8988T (cell line): Measurements from ENCODE around the gene IKBKG.
"Not testable (repeated sequence)": the region's sequence is repeated elsewhere in the genome, so short reads cannot be mapped to it uniquely, and the experiment has no call there.

Source experiments
- DNase-seq: peaks from one replicate; pipeline ENCODE4 v3.0.0; 2011

The IKBKG gene

DNA sequence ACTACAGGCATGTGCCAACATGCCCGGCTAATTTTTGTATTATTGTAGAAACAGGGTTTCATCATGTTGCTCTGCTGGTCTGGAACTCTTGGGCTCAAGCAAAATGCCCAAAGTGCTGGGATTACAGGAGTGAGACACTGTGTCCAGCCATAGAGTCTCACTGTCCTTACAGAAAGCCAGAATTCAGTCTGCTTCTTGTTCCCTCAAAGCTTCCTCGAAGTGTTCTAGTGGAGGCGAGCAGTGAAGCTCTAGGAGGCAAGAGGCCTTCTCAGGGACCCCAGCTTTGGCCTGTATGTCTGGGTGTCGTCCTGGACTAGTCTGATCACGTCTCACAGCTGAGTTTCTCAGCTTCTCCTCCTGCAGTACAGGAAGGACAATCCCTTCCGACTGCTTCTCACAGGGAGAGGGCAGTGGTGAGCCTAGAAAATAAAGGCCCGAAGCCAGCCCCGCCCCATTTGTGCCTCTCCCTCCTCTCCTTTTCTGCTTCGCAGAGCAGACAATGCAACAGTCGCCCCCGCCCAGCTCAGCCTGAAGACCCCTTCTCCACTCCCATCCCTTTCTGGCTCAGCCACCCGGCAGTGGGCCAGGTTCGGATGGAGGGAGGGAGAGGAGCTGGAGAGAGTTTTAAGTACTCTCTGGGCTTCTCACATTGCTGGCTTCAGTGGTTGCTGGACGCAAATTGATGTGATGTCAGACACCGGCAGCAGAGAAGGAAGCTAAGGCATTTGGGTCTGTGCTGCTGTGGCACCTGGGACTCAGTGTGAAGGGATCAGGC lies 20.3 kb upstream of the IKBKG start:
- DNase-seq = peak; percentile 77

DNA sequence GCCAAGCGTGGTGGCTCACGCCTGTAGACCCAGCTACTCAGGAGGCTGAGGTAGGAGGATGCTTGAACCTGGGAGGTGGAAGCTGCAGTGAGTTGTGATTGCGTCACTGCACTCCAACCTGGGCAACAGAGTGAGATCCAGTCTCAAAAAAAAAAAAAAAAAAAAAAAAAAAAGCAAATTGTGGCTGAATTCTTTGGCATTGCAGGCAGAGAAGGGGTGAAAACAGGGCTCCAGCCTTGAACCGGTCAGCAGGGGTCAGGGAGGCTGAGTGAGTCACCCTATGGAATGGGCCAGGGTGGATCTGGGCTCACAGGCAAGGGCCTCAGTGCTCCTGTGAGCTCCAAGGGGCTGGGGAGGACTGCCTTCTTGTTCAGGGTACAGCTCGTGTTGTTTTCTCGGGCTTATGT lies 18.2 kb upstream of the IKBKG start:
- no peak for DNase-seq

DNA sequence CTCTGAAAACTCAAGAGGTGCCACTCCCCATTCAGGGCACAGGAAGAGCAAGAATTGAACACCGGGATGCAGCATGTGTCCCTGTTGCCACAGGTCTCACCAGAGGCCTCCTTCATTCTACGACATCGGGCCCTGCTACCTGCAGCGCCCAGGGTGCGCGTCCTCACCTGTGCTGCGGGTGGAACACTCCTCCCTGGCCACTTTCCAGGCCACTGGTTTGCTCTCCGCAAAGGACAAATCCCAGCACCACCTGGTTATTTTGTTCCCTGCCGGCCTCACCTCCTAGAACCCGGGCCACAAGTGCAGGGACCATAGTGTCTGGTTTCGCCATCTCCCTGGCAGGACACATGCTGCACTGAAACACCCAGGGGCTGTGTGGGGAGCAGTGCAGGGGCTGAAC lies 17.1 kb upstream of the IKBKG start:
- no peak for DNase-seq

DNA sequence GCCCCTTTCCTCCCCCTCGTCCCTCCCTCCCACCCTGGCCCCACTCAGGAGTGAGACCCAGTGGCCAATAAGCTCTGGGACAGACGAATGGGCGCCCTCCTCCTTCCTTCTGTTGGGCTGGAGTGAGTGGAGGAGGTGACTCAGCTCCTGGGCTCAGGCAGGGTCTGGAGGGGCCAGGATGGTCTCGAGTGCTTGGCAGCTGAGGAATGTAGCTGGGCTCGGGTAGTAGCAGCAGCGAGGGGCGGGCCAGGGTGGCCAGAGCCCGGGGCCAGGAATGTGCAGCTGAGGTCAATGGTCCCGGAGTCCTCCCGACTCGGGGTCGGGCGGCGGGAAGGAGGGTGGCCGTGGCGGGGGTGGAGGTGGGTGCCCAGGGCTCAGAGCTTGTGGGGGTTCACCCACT lies 15.8 kb upstream of the IKBKG start:
- no peak for DNase-seq

DNA sequence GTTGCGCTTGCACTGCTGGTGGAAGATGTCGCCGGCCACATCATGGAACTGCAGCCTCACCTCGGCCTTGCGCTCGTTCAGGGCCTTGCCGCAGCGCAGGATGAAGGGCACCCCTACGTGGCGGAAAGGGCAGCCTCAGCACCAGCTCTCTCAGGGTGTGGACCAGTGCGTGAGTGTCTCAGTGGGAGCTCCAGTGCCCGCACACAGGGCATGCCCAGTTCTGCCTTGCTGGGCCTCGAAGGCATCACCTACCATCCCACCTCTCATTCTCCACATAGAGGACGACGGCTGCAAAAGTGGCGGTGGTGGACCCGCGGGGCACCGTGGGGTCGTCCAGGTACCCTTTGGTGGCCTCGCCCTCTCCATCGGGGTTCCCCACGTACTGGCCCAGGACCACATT lies 14.7 kb upstream of the IKBKG start:
- no peak for DNase-seq

DNA sequence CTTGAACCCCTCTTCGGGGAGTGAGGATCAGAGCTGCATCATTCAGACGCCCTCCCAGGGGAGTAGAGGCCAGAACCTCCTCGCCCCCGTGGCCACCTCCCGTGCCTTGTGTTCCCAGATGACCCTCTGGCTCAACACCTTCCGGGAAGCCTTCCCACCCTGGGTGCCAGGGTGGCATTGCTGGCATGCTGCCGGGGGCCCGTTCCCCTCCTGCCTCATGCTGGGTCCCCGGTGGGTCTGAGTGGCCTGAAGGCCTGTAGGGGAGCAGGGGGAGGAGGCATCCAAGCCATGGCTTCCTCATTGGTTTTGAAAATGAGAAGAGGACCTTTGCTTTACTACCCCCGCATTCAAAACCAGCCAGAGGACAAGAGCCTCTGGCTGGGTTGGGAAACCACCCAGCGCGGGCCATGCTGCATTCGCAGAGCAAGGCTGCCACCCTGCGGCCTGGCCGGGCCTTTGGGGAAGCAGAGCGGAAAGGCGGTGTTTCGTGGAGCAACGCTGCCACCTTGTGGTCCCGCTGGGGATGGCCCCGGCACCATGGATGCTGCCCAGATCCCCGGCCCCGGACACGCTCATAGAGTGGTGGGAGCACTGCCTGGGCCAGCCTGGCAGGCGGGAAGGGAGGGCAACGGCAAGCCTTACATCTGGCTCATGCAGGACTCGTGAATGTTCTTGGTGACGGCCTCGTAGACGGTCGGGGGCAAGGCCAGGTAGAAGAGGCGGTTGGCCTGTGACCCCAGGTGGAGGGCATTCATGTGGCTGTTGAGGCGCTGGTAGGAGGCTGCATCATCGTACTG lies 12.7 kb upstream of the IKBKG start:
- peak; percentile 87 for DNase-seq

DNA sequence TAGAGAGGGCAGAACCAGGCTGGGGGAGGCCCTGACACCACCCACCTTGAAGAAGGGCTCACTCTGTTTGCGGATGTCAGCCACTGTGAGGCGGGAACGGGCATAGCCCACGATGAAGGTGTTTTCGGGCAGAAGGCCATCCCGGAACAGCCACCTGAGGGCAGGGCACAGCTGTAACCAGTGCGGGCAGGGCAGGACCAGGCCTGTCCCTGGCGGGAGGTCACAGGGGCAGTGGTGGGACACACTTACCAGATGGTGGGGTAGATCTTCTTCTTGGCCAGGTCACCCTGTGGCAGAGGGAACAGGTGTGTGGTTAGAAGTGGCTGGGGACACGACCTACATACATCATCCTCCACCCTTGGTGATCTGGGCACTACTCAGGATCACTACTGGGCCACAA lies 11.5 kb upstream of the IKBKG start:
- no peak for DNase-seq

DNA sequence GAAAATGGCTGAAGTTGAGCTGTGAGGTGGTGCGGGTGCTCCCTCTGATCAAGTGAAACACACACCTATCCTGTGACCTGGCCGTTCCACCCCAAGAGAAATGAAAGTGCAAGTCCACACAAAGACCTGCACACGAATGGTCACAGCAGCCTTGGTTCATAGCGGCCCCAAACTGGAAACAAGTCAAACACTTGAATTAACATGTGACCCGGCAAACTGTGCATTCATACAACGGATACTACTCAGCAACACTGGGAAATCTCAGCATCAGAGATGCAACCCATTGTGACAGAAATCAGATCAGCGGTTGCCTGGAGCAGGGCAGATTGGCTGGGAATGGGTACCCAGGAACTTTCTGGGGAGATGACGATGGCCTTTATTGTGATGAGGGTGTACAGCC lies 8.3 kb upstream of the IKBKG start:
- DNase-seq = no peak

DNA sequence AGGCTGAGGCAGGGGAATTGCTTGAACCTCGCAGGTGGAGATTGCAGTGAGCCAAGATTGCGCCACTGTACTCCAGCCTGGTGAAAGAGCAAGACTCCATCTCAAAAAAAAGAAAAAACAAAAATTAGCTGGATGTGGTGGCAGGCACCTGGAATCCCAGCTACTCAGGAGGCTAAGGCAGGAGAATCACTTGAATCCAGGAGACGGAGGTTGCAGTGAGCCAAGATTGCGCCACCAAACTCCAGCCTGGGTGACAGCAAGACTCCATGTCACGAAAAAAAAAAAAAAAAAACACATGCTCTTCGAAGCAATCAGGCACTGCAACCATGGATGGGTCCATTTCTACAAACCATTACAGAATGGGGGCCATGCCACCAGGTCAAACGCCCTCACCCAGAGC lies 7.1 kb upstream of the IKBKG start:
- not testable (repeated sequence) for DNase-seq

DNA sequence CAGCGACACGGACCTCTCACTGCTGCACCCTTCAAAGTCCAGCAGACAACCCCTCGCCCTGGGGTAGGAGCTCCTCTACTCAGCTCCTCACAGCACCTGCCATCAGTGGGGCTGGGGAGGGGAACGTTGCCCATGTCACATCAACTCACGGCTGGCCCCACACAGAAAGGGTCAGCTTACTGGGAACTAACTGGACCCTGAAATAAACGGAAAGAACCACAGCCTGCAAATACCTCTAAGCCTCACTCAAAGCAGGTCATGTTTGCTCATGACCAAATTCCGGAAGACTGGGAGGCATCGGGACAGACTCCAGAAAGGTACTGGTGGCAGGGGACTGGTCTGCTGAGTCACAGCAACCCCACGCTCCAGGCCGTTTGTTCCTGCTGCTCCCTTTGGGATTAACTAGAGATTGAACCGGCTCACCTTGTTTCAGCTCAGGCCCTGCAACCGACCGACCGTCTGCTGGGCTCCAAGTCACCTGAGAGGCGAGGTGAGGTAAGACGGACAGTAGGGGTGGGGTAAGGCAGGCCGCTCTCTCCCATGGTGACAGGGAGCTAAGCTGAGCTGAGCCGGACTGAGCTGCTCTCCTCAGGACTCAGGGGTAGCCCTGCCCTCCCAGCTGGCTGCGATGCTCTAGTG lies 6.4 kb upstream of the IKBKG start:
- no peak for DNase-seq

DNA sequence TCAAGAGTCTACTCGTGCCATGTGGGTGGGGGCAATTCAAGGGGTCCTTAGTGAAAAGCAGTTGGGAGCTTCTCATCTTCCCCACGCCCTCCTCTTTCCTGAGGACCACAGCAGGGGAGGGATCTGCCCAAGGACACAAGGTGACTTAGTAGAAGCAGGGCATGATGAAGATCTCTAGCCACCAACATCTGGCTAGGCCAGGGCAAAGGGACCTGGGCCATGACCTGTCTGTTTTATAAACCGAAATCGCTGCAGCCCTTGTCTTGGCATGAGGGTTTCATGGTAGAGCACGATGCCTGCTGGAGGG lies 5.9 kb upstream of the IKBKG start:
- DNase-seq = no peak

DNA sequence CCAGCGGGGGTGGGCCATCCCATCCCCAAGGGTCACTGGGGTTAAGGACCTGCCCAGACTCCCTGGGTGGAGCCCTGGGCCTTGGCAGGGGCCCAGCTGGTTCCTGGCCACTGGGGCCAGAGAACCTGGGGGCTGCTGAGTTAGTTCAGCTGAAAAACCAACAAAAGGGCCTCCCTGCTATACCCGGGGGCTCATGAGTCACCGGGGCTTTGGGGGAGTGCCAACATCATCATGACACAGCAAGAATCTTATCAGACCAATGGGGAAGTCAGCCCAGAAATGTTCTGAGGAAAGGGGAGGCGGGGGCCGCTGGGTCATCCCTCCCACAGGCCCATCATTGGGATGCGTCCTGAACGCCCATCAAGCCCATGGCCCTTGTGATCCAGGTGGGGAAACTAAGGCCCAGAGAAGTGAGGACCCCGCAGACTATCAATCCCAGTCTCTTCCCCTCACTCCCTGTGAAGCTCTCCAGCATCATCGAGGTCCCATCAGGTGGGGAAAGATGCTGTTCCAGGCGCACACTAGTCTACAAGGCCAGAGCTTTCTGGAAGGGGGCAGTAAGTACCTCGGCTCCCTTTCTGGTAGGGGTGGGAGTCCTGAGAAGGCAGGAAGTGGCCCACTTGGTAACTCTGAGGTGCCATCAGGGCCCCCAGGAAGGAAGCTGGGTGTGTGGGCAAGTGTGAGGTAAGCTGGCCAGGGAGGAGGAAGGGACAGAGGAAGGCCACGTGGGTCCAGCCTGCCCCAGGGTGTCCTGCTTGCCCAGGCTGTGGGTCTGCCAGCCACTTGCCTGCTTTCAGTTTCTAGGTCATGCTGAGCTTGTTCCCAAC lies 5.3 kb upstream of the IKBKG start:
- DNase-seq = no peak

DNA sequence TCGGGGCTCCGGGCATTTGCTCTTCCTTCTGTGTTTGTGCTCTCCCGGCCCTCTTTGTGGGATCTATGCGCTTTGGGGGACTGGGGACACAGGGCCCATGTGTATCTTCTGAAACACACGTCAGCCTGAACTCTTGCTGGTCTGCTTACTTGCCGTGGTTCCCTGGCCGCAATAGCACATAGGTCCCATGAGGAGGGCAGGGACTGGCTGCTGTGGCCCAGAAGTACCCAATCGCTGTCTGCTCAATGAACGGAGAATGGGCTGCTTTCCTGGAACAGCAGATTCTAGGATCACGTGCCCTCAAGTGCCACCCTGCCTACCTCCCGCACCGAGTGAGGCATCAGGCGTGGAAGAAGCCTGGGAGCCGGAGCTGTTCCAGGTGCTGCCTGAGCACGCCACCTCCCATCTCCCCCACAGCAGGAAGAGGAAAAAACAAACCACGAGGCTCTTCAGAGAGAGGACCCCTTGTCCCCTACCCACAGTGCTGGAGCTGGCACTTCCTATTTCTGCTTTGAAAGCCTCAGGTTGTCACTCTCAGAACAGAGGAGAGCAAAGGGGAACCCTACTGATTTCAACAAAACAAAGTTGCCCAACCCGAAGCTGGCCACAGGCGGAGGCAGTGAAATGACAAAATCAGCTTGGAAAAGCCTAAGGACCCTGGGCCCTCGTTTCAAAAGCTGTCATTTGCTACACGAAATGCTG lies 4.5 kb upstream of the IKBKG start:
- no peak for DNase-seq

DNA sequence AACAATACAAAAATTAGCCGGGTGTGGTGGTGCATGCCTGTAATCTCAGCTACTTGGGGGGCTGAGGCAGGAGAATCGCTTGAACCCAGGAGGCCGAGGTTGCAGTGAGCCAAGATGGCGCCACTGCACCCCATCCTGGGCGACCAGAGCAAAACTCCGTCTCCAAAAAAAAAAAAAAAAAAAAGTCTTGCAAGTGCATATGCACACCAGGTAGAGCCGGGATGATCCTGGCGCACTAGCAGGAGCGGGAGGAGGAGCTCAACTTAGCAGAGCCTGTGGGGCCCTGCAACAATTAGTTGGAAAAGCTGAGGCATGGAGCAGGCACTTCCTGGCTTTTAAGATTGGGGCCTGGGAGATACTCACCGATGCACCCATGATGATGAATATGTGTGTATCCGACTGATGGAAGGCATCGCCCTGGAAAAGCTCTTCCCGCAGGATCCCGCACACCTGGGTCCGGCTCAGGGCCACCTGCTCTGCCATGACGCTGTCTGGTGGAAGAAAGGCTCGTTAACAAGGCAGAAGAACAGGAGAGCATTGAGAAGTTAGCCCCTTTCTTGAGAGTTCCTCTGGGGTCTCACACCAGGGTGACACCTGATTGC lies 1.6 kb upstream of the IKBKG start:
- no peak for DNase-seq

DNA sequence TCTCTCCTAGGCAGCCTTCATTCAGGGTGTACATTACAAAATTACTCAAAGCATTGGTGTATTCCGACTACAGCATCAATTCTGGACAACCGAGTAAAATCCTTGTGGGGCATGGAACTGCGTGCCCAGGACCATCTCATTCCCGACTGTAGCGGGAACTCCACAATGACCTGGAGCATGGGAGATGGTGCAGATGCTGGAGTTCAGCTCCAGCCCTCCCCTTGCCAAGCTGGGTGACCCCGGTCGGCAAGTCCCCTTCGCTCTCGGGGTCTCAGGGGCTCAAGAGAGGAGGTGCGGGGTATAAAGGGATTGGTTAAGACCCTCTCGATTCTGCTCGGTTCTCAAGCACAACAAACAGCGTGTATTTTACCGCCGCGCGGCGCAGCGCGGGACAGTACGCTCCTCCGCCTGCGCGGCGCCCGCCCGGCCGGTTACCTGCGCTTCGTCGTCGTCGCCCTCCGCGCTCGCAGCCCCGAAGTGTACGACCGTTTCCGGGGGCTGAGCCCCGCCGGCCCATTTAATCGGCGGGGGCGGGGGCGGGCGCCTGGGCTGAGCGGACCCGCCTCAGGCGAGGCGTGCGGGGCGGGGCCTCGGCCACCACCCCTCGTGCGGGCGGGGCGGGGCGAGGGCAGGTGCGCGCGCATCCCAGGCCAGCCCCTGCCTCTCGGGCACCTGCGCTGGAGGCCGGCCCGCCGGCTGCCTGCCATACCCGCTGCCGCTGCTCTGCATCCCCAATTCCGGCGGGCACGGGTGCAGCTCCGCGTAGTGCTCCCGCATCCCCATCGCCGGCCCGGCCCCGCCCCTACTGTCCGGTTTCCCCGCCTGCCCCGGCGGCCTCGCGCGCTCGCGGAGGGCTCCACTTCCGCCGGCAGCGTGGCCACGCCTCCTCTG lies 821 bp upstream of the IKBKG start, which contains the start of gene G6PD:
Gene G6PD, minus strand, starts transcription at position 493 of the 891 bp plus-strand sequence. CDS start 691 bp downstream, outside the sequence.
- DNase-seq = peak; percentile 79

DNA sequence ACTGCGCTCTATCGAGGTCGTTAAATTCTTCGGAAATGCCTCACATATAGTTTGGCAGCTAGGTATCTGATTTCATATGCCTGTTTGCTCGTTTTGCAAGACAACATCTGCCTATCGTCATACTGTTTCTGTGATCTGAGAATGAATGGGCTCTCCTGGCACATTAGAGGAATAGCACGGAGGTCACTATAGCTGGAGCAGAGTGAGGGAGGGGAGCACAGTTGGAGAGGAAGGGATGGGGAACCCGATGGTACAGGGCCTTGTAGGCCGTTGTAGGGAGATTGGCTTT lies 552 bp downstream of the IKBKG start:
- no peak for DNase-seq

DNA sequence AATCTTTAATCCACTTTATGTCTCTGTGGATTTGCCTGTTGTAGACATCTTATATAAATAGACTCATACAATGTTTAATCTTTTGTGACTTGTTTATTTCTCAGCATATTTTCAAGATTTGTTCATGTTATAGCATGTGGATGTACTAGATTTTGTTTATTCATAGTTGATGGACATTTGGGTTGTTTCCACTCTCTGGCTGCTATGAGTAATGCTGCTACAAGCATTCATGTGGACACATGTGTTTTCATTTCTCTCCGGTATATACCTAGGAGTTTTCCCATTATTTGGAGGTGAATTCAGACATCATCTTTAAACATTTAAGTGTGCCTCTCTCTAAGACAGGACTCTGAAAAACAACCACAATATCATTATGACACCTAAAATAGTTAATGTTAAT lies 2.3 kb downstream of the IKBKG start:
- no peak for DNase-seq

DNA sequence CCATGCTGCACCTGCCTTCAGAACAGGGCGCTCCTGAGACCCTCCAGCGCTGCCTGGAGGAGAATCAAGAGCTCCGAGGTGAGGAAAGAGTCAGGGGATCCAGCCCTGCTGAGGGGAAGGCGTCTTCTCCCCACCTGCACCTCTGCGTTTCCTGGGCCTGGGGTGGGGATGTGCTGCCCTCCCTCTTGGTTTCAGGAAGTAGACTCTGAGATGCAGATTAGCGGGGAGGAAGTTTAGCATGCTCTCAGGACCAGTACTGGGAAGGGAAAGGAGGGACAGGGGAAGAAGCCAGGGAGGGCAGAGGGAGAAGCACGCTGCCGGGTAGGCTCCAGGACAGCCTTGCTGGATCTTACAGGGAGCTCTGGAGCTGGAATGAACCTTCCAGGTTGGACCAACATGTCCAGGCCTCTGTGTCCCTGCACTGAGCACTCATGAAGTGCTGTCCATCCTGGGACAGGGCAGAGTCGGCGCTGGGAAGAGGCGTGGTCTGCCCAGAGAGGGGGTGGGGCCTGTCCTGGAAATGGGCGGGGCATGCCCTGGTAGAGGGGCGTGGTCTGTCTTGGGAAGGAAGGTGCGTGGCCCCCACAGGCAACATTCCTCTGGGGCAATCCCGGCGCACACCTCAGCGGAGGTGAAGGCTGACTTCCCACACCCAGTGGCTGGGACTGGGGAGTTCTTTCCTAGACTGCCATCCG lies 4.8 kb downstream of the IKBKG start:
- DNase-seq = not testable (repeated sequence)

DNA sequence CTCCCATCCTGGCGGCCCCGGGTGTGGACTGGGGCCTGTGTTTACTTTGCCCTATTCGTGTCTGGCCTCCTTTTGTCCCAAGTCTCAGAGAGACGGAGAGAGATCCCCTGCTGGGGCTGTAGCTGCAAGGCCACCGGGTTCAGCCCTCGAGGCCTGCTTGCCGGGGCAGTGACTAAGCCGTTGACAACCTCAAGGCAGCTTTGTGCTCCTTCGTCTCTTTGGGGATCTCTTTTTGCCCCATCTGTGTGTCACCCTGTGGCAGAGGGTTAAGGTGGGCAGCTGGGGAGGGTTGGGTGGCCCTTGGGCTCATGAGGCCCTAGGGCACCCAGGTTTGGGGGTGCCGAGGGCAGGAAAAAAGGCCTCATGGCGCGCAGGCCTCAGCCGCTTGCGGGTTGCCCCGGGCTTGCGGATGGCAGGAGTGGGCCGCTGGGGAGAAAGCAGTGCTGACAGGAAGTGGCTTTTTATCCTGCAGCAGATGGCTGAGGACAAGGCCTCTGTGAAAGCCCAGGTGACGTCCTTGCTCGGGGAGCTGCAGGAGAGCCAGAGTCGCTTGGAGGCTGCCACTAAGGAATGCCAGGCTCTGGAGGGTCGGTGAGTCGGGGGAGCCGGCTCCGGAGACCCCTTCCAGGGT lies 10.8 kb downstream of the IKBKG start:
- DNase-seq = not testable (repeated sequence)

DNA sequence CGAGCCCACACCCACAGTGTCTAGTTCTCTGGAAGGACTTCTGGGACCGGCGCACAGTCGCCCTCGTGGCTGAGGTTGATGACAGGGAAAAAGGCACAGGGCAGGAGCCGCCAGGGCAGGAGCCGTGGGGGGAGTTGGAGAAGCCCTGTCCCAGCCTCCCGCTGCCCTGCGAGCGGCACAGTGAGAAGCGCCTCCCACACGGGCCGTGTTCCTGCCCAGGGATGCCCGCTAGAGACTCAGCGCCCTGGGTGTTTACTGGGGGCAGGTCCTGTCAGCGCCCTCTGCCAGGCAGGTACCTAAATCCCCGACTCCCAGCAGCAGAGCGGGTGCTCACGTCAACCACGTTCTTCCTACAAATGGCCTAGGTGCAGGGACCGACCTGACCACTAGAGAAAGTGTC lies 11.5 kb downstream of the IKBKG start:
- not testable (repeated sequence) for DNase-seq
